Calu3 (cell line): ENCODE measurements around the gene IFT25. TPM values are rescaled to one million over a fixed set of nuclear protein-coding genes. Genes with fewer than 3 reads are reported as not detected.
A peak's percentile ranks its signal among the peaks of the same experiment; 100 is the strongest.
"Not testable (repeated sequence)": the region's sequence is repeated elsewhere in the genome, so short reads cannot be mapped to it uniquely, and the experiment has no call there.

ENCODE experiments used
- BruUV-seq: library from RNA; stranded (reverse); fragments of 400-500 nt; replicated peaks from 2 replicates; lab custom pipeline; 2021; lab: Mats Ljungman, UMichigan
- CTCF ChIA-PET: fragments of 300-600 bp; sonication (Branson Sonifier 250); formaldehyde crosslinking; loops from one replicate; lab custom pipeline; 2022; ENCODE audit warnings: antibody characterized with exemption; lab: Charles Lee
- DNase-seq: peaks from one replicate; pipeline ENCODE4 v3.0.0; 2022
- H3K27ac Mint-ChIP-seq: one replicate; pipeline ENCODE4 v1.8.0; 2022; ENCODE audit warnings: mixed read lengths; ENCODE audit not compliant: unreplicated experiment
- H3K27me3 Mint-ChIP-seq: one replicate; pipeline ENCODE4 v1.8.0; 2022; ENCODE audit warnings: mixed read lengths; ENCODE audit not compliant: unreplicated experiment
- H3K36me3 Mint-ChIP-seq: one replicate; pipeline ENCODE4 v1.8.0; 2022; ENCODE audit warnings: mild to moderate bottlenecking, moderate library complexity, mixed read lengths; ENCODE audit not compliant: insufficient read depth, unreplicated experiment
- H3K4me1 Mint-ChIP-seq: one replicate; pipeline ENCODE4 v1.8.0; 2022; ENCODE audit warnings: mild to moderate bottlenecking, low read depth, mixed read lengths; ENCODE audit not compliant: unreplicated experiment
- H3K4me3 Mint-ChIP-seq: one replicate; pipeline ENCODE4 v1.8.0; 2022; ENCODE audit warnings: mild to moderate bottlenecking, low read depth, moderate library complexity, mixed read lengths; ENCODE audit not compliant: unreplicated experiment
- H3K9me3 Mint-ChIP-seq: one replicate; pipeline ENCODE4 v1.8.0; 2022; ENCODE audit warnings: low read depth, mixed read lengths; ENCODE audit not compliant: unreplicated experiment
- CTCF ChIP-seq: fragments of 200-600 bp; IDR thresholded peaks from one replicate; pipeline ENCODE4 v1.8.0; 2022; ENCODE audit warnings: antibody characterized with exemption; ENCODE audit not compliant: unreplicated experiment
- intact Hi-C: fragments of 100-400 bp; cut with micrococcal nuclease; formaldehyde crosslinking; loops from one replicate; pipeline ENCODE4 v1.10.0; 2022; ENCODE audit not compliant: unreplicated experiment
- total RNA-seq: library from RNA; stranded (reverse); gene quantifications from 2 replicates; pipeline ENCODE4 v1.2.3, GENCODE V29; 2022

The IFT25 gene
- total RNA-seq, 1 experiment from 2014 or later = 30.0 TPM

DNA sequence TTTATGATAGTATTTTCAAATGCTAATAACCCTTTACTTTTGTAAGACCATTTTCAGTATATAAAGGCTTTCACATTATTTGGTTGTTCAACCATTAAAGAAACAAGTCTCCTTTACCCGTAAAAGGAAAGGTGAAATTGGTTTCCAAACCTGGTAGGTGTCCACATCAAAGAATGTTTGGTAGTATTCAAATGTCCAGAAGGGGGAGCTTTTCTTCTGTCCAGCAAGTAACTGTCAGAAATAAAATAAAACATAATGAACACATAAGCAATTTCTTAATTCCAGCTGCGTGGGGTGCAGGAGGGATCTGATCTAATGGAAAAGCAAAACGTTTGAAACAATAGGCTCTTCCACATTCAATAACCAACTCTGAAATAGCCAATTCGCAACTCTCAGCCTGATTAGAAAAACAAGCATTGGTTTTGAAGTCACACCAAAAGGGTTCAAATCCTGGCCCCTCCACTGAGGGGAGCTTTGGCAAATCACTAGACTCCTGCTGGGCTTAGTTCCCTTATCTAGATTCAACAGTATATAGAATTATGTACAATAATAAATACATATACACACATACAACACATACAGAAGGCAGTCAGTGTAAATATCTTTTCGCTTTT is 66.9 kb downstream of the IFT25 start:
- CTCF ChIA-PET = interaction anchor here (0.7 to 2.0 kb wide), 6 partner anchors 18 to 81 kb away, joined by 3 to 14 read pairs (median 6); partner anchors contain the start of genes IFT25 and LRRC42
- no TSS peak for BruUV-seq
- Mint-ChIP-seq H3K36me3 (no peaks in the 10 kb centered on the region), H3K9me3 (no peaks in the 10 kb centered on the region), H3K4me3 (no peak overlapping the region), H3K27me3 (no peaks in the 10 kb centered on the region), H3K27ac (no peak overlapping the region), H3K4me1 (no peaks in the 10 kb centered on the region)
- peak; percentile 46 for TF ChIP-seq CTCF
- intact Hi-C loops = loop anchor here (1.0 kb wide), 1 partner anchor 71 kb away; no protein-coding TSS in a partner anchor
- no peak for DNase-seq

DNA sequence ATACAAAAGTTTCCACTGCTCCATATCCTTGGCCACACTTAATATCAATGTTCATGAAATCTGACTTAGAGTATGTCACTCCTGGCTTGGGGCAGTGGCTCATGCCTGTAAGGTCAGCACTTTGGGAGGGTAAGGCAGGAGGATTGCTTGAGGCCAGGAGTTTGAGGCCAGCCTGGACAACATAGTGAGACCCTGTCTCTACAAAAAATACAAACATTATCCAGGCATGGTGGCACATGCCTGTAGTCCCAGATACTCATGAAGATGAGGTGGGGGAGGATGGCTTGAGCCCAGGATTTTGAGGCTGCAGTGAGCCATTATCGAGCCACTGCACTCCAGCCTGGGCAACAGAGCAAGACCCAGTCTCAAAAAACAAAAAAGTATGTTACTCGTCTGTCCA is 70.3 kb downstream of the IFT25 start:
- BruUV-seq, CTCF ChIA-PET, intact Hi-C loops, DNase-seq, H3K27me3 Mint-ChIP-seq, H3K36me3 Mint-ChIP-seq, H3K4me3 Mint-ChIP-seq, H3K27ac Mint-ChIP-seq, H3K4me1 Mint-ChIP-seq, H3K9me3 Mint-ChIP-seq: not testable (repeated sequence)

DNA sequence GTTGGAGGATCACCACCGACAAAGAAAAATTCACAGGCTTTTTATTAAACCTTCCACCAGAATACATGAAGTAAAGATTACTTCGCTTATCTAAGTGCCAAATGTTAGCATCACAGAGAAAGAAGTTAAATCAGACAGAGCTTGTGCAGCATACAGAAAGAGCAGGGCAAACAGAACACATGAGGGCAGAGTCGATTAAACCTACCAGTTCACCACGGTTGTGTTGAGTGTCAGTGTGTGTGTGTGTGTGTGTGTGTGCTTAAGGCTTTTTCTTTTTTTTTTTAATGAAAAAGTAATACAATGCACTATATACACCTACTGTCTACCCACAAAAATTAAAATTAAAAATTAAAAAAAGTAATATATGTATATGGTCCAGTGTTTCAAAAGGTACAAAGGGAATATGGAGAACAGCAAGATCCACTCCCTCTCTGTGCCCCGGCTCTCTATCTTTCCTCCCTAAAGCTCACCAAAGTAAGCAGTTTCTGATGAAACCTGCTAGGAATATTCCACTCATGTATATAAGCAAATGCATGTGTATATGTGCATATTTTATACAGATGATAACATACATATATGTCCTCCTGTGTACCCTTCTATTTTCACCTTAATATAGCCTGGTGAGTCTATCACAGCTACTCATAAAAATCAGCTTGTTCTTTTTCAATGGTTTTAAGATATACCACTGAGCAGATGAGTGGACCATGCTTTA is 73.6 kb downstream of the IFT25 start:
- Mint-ChIP-seq H3K9me3 (no peaks in the 10 kb centered on the region), H3K4me1 (no peaks in the 10 kb centered on the region), H3K4me3 (no peak overlapping the region), H3K27ac (no peak overlapping the region), H3K27me3 (no peaks in the 10 kb centered on the region), H3K36me3 (peaks cover 4% of the 10 kb centered on the region)
- TF ChIP-seq CTCF = no peak
- DNase-seq = no peak
- intact Hi-C loops = no loop called here
- no TSS peak for BruUV-seq
- CTCF ChIA-PET = interaction anchor here (0.6 to 1.1 kb wide), 2 partner anchors 32 to 88 kb away, joined by 3 to 5 read pairs; no protein-coding TSS in a partner anchor

Other genes starting within 250 kb of the IFT25 start
- gene GLIS1, start 206.5 kb downstream of the IFT25 start, total RNA-seq = not detected in 2 replicates
- gene NDC1, start 107.4 kb downstream of the IFT25 start, total RNA-seq = 40.6 and 44.8 TPM in 2 replicates
- 15.2 and 18.2 TPM in 2 replicates for gene YIPF1, start 55.9 kb downstream of the IFT25 start, total RNA-seq
- gene DIO1, start 51.5 kb downstream of the IFT25 start, total RNA-seq = not detected in 2 replicates
- 23.8 and 24.9 TPM in 2 replicates for gene LRRC42, start 651 bp upstream of the IFT25 start, total RNA-seq
- 0.24 TPM in 1 of 2 replicates, not detected in the other for gene LDLRAD1, start 72.5 kb upstream of the IFT25 start, total RNA-seq
- 316 and 346 TPM in 2 replicates for gene TMEM59, start 107.5 kb upstream of the IFT25 start, total RNA-seq
- 5.9 and 8.4 TPM in 2 replicates for gene TCEANC2, start 107.9 kb upstream of the IFT25 start, total RNA-seq
- gene CDCP2, start 207.3 kb upstream of the IFT25 start, total RNA-seq = not detected in 2 replicates